HG03521 (cell line): ENCODE results near the gene GABRG3.

Experiments
- ATAC-seq: cut with Tn5 transposase; IDR thresholded peaks from one replicate; pipeline ENCODE4 v1.9.1; 2021; ENCODE audit warnings: mild to moderate bottlenecking, moderate library complexity; ENCODE audit not compliant: unreplicated experiment

GABRG3 gene

DNA sequence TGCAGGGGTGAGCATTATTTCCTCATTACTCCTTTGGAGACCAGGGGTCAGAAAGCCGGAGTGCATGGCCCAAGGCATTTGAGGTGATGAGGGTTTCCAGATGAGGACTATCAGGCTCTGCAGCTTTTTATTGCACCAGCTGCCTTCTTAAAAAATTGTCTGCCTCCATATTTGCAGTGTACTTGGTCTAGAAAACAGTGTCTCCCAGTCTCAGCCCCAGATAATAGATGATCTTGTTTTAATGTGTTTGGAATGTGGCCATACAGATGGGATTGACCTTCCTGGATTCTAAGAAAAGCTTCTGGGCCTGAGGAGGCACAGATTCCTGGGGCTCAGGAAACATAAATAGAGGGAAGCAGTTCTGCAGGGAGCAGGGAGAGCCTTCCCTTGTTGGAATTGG lies 123.3 kb downstream of the GABRG3 start:
- ATAC-seq, result no peak

DNA sequence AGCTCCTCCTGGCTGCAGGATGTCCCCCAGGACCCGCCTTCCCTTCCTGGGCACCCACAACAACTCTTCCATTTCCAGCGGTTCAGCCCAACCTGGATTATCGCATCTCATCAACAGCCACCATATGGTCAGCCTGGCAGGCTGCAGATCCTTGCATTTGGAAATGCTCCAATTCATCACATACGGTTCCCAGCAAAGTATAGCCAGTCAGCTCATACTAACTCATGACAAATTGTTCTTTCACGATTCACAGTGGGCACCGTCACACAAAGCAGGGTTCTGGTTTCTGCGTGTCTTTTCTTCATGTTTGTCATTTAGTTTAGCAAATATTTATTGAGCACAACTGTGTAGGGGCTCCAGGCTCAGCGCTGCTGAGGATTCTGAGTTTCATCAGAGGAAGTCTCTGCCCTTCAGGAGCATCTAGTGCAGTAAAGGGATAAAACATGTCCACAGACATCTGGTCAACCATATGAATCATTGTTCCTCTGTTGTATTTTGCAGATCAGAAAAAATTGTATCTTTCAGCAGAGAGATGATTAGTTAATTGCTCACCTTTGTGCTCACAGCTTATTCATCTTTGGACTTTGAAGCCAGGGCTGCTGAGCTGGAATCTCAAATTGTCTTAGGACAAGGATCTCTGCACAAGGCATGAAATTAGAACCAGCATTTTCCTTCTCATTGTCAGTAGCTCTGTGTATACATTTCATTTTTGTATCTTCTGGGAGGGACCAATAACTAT lies 125.1 kb downstream of the GABRG3 start:
- ATAC-seq, result no peak

DNA sequence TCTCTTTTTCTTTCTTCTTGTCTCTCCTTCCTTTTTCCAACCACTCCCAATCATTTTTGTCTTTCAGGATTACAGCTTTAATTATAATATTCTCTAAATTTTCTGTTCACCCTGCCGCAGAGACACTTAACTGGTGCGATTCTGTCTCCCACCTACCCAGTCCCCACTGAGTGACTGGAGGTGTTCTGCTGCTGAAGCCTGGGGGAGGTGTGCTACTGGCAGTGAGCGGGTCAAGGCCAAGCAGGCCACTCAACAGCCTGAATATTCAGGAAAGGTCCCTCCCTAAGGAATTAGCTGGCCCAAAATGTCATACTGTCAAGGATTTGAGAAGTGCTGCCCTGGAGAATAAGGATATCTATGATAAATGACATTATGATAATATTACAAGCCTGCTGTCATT lies 126.5 kb downstream of the GABRG3 start:
- no peak for ATAC-seq

DNA sequence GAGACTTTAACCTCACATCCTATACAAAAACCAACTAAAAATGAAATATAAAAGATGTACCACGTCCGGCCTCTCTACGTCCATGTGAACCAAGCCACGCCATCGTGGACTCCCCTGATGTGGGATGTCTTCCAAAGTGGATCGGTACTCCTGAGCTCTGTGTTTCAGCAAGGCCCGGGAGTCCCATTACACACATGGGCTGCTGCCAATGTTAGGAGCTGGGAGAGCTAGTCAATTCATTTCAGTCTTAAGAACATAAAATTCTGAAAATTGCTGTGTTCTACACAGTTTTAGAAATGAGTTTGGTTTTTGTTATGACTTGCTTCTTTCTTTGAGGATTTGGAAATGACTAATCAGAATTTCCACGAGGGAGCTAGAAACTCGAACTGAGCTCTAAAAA lies 131.0 kb downstream of the GABRG3 start:
- ATAC-seq, result no peak

GRCh38 chr15:27111323-27111722 lies 140.3 kb downstream of the GABRG3 start:
- no peak for ATAC-seq

GRCh38 chr15:27114473-27114872 lies 143.5 kb downstream of the GABRG3 start:
- no peak for ATAC-seq

DNA sequence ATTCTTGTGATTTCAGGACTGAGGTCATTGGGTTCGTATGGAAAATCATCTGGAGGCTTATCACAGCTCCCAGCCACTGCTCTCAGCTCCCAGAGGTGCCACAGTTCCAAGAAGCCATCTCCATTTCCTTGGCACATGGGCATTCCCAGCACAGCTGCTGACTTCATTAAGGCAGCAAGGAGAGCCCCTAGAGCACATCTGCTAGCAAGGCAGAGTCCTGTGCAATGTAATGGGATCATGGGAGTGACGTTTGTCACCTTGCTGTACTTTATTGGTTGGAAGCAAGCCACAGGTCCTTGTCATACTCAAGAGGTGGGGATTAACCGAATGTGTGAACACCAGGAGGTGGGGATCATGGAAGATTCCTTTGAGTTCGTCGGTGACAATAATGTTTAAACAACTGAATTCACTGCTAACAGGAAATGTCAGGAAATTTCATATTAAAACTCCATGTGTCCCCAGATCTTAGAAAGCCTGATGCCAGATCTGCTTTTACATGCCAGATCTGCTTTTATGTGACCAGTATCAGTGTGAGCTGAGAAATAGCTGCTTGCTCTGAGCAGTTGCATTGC lies 148.8 kb downstream of the GABRG3 start:
- no peak for ATAC-seq

- ATAC-seq, result no peak
Measured at GRCh38 chr15:27121672-27122071, 150.7 kb downstream of the GABRG3 start.

- no peak for ATAC-seq
Measured at GRCh38 chr15:27123291-27123690, 152.3 kb downstream of the GABRG3 start.

DNA sequence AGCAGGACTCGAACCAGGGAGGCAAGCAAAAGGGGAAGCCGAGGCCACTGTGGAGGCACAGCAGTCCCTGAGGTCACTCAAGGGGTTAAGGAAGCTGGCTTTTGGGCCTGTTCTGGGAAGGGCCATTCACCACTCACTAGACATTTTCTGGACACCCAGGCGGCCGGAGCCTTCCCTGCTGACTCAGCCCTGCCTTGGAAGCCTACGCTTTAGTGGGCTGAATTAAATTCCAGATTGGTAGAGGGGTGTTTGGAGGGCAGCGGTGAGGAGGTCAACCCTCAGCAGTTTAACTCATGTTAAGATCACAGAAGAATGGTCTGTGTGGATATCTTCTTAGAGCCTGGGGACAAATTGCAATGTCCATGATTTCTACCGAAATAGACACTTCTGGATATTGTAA lies 152.8 kb downstream of the GABRG3 start:
- ATAC-seq, result no peak

GRCh38 chr15:27124287-27124871 lies 153.4 kb downstream of the GABRG3 start:
- ATAC-seq, result no peak

DNA sequence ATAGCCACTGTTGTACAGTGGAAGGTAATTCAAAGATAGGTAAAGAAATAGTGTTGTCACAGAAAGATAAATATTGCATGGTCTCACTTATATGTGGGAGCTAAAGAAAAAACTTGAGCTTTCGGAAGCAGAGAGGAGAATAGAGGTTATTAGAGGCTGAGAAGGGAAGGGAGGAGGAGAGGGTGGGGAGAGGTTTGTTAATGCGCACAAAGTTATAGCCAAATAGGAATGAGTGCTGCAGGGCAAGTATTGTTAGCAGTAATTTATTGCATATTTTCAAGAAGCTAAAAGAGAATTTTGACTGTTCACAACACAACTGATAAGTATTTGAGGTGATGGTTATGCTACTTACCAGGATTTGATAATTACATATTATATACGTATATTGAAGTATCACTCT lies 154.2 kb downstream of the GABRG3 start:
- ATAC-seq, result no peak

DNA sequence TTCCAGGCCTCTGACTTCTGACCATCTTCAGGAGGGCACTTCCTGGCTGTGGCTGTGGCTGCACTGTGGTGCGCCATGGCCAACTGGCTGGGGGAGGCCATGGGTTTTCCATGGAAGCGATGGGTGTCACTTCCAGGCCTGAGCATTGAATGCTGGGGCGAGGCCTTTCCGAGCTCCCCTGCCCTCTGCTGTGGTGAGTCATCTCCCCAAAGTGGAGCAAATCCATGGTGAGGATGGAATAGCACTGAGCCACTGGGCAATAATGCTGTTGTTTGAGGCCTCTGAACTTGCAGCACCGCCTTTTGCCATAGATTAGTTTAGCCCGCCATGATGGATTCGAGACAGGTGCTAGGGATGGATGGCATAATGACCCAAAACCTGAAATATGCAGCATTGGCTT lies 155.5 kb downstream of the GABRG3 start:
- no peak for ATAC-seq

DNA sequence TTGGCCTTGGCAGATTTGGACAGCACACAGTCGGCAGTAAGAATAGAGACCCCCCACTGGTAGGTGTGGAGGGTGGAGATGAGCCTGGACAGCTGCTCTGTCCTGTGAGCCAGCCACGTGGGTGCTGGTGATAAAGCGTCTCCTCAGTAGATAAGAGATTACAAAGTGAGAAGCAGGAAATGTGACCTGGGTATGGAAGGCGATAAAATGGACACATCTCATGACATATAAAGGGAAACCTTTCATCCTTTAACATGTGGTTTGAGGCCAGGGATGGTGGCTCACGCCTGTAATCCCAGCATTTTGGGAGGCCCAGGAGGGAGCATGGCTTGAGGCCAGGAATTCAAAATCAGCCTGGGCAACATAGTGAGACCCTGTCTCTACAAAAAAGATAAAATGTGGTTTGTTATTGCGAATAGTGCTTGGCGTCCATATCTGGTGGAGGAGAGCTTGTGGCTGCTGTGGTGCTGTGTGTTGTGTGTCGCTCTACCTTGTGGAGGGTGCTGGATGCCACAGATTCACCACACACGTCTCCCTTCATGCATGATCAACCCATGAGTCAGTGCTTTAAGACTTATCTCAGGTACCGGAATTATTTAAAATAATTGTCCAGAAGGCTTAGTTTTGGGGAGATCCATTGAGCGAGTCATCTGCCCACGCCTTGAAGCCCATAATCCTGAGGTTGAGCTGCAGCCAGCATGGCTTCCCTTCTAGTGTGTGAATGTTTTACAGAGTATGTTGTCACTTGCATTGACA lies 157.0 kb downstream of the GABRG3 start:
- no peak for ATAC-seq

DNA sequence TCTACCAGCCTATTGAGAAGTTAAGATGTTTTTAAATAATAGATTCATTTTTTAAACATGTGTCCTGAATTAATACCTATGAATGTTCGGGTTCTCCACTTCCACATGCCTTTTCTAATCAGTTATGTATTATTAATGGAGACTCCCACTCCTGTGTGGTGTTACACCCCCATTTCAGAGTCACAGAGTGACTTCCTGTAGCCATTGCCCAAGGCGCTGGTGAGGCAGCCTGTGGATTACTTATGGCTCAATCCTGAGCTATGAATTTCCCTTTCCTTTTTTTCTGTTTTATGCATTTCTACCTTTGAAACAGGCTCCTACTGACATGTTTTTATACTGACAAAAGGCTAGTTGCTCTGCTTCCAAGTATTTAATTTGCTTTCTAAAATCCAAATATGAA lies 162.3 kb downstream of the GABRG3 start:
- ATAC-seq, result no peak

DNA sequence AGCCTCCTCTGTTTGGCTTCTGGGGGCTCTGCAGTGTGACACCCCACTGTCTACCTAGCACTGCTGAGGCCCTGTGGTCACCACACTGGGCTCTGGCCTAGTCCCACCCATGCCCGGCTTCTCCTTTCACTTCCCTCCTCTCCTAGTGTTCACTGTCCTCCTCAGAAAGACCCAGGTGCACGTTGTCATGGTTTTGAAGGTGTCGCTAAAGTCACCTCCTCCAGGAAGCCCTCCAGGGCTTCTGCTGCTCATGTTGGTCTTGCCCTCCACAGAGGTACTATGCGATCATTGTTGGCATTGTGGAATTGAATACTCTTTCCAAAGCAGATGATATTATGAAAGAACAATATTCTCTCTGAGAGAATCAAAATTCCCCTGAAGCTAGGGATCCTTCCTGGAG lies 163.5 kb downstream of the GABRG3 start:
- no peak for ATAC-seq

- ATAC-seq, result no peak
Measured at GRCh38 chr15:27135151-27135550, 164.2 kb downstream of the GABRG3 start.

- ATAC-seq, result no peak
Measured at GRCh38 chr15:27137127-27137526, 166.1 kb downstream of the GABRG3 start.

GRCh38 chr15:27165590-27165989 lies 194.6 kb downstream of the GABRG3 start:
- no peak for ATAC-seq

DNA sequence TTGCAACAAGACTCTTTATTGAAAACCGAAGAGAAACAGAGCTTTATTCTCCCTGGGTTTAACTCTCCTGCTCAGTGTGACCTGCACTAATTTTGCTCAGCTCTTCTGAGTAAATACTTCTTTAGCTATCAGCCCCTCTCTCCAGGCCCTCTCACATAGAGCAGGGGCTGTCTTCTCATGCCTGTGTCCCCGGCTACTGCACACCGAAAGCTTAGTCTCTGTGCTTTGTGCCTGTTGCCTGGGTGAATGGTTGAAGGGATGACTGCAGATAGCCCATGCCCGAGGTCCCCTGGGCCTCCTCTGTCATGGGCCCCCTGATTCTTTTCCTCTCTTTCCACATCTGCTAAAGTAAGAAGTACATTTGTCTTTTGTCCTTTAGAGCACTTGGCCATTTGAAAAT lies 195.9 kb downstream of the GABRG3 start:
- ATAC-seq, result no peak

GRCh38 chr15:27167738-27168137 lies 196.8 kb downstream of the GABRG3 start:
- no peak for ATAC-seq

GRCh38 chr15:27170851-27171250 lies 199.9 kb downstream of the GABRG3 start:
- no peak for ATAC-seq
